CD1c-positive myeloid dendritic cell (primary cell): Measurements from ENCODE around the gene TSHZ3.

Source experiments
- DNase-seq: peaks from one replicate; pipeline ENCODE4 v3.0.0-alpha.2; 2016; ENCODE audit errors: extremely low spot score

Gene TSHZ3

GRCh38 chr19:31354799-31355664 is 5.8 kb upstream of the TSHZ3 start:
- no peak for DNase-seq

GRCh38 chr19:31354316-31354715 is 5.1 kb upstream of the TSHZ3 start:
- DNase-seq, result no peak

- DNase-seq, result no peak
These were observed 4.6 kb upstream of the TSHZ3 start for GRCh38 chr19:31353833-31354232.

GRCh38 chr19:31352782-31353651 is 3.8 kb upstream of the TSHZ3 start:
- DNase-seq, result no peak

- DNase-seq, result no peak
These were observed 3.1 kb upstream of the TSHZ3 start for GRCh38 chr19:31352296-31352781.

- DNase-seq, result no peak
These were observed 2.6 kb upstream of the TSHZ3 start for GRCh38 chr19:31351855-31352195.

- peak; percentile 14 for DNase-seq
These were observed 2.0 kb upstream of the TSHZ3 start for GRCh38 chr19:31351056-31351854.

GRCh38 chr19:31350693-31351055 is 1.4 kb upstream of the TSHZ3 start:
- peak; percentile 75 for DNase-seq

GRCh38 chr19:31350033-31350692 is 927 bp upstream of the TSHZ3 start:
- peak; percentile 11 for DNase-seq

- peak; percentile 38 for DNase-seq
These were observed 616 bp downstream of the TSHZ3 start for GRCh38 chr19:31348481-31349159.

GRCh38 chr19:31347828-31348392 is 1.3 kb downstream of the TSHZ3 start:
- no peak for DNase-seq

- no peak for DNase-seq
These were observed 1.9 kb downstream of the TSHZ3 start for GRCh38 chr19:31347354-31347753.

GRCh38 chr19:31346184-31347059 is 2.8 kb downstream of the TSHZ3 start:
- DNase-seq, result no peak

GRCh38 chr19:31344403-31344802 is 4.8 kb downstream of the TSHZ3 start:
- no peak for DNase-seq

- DNase-seq, result no peak
These were observed 6.3 kb downstream of the TSHZ3 start for GRCh38 chr19:31342926-31343325.

- DNase-seq, result peak; percentile 34
These were observed 8.9 kb downstream of the TSHZ3 start for GRCh38 chr19:31340042-31341025.

- no peak for DNase-seq
These were observed 9.8 kb downstream of the TSHZ3 start for GRCh38 chr19:31339411-31339810.

- peak; percentile 34 for DNase-seq
These were observed 11.0 kb downstream of the TSHZ3 start for GRCh38 chr19:31338069-31338776.
